Upper lobe of left lung (tissue), 6 donors: ENCODE results near the gene MTARC2. TPM values are rescaled to one million over a fixed set of nuclear protein-coding genes. Genes with fewer than 3 reads are reported as not detected.

Source experiments
- ATAC-seq, 2 donors: fragments of 200-7000 bp; cut with Tn5 transposase; one replicate each; pipeline ENCODE4 v1.9.1; 2022; ENCODE audit warnings: mild to moderate bottlenecking in 2 of 2, moderate library complexity in 2 of 2; ENCODE audit not compliant: low FRiP score in 2 of 2
- DNase-seq, 2 donors: peaks; one replicate each; pipeline ENCODE4 v3.0.0-alpha.2; 2019 to 2020
- H3K27ac ChIP-seq, 4 donors: fragments of 200-600 bp; sonication (generic); one replicate each; pipeline ENCODE4 v1.5.1; 2016 to 2019
- H3K27me3 ChIP-seq, 4 donors: fragments of 200-600 bp; sonication (generic); one replicate each; pipeline ENCODE4 v1.5.1; 2017 to 2019
- H3K36me3 ChIP-seq, 4 donors: fragments of 200-600 bp; sonication (generic); one replicate each; pipeline ENCODE4 v1.5.1; 2016 to 2019
- H3K4me1 ChIP-seq, 4 donors: fragments of 200-600 bp; sonication (generic); one replicate each; pipeline ENCODE4 v1.5.1; 2018 to 2019
- H3K4me3 ChIP-seq, 4 donors: fragments of 200-600 bp; sonication (generic); one replicate each; pipeline ENCODE4 v1.5.1; 2017 to 2019; ENCODE audit warnings: mild to moderate bottlenecking in 2 of 4, moderate library complexity in 1 of 4
- H3K9me3 ChIP-seq, 4 donors: fragments of 200-600 bp; sonication (generic); one replicate each; pipeline ENCODE4 v1.5.1; 2018 to 2019
- CTCF ChIP-seq, 6 experiments: fragments of 450-650 bp in 4 of 6; fragments of 200-600 bp in 2 of 6; sonication (generic) in 2 of 6; IDR thresholded peaks; one replicate each; pipeline ENCODE4 v1.5.1; 2016 to 2019; ENCODE audit warnings: antibody characterized with exemption in 6 of 6
- EP300 ChIP-seq, 4 donors: sonication (generic); formaldehyde crosslinking; IDR thresholded peaks; one replicate each; pipeline ENCODE4 v1.5.1; 2017; ENCODE audit warnings: antibody characterized with exemption in 4 of 4, control low read depth in 2 of 4
- POLR2A ChIP-seq, 4 donors: fragments of 450-650 bp; IDR thresholded peaks; one replicate each; pipeline ENCODE4 v1.5.1; 2016 to 2017; ENCODE audit warnings: antibody characterized with exemption in 4 of 4, mild to moderate bottlenecking in 2 of 4
- POLR2AphosphoS5 ChIP-seq, 2 donors: sonication (generic); formaldehyde crosslinking; IDR thresholded peaks; one replicate each; pipeline ENCODE4 v1.5.1; 2017; ENCODE audit warnings: antibody characterized with exemption in 2 of 2
- WGBS, 2 donors: methylation state at CpG; one replicate each; pipeline ENCODE4 v1.1.5; 2017 to 2018; 5-methylcytosine and 5-hydroxymethylcytosine counted together
- total RNA-seq, 6 donors: library from RNA; depleted of rRNA in 4 of 6; stranded (reverse); fragments of >200 nt in 4 of 6; gene quantifications; one replicate each; pipeline versions ENCODE4 v1.1.0 to v1.2.1, GENCODE V29; 2016 to 2021
- donor health status: DM: no; HTN: no; CAD: no; lungs with moderate emphysema.
- donor health status: DM: no; HTN: yes; CAD: no; lungs with severe emphysema.

MTARC2 gene
- total RNA-seq, 6 donors from 2014 or later = 44.2 to 125 (median 62.0) TPM

GRCh38 chr1:220707160-220707559 lies 41.0 kb upstream of the MTARC2 start:
- Histone ChIP-seq H3K36me3 (no peaks in the 10 kb centered on the region), H3K27ac (no peak overlapping the region), H3K4me3 (no peak overlapping the region), H3K27me3 (no peaks in the 10 kb centered on the region), H3K4me1 (peaks cover 0 to 3% (median 0%) of the 10 kb centered on the region in 4 donors), H3K9me3 (no peaks in the 10 kb centered on the region)
- DNase-seq = no peak
- 86 to 90% methylated on average over 10 of the region's 10 CpGs for WGBS, 2 donors
- no peak for TF ChIP-seq POLR2A (IDR thresholded peaks at IDR 0.05)
- TF ChIP-seq POLR2AphosphoS5 (IDR thresholded peaks at IDR 0.05) = no peak
- TF ChIP-seq EP300 (IDR thresholded peaks at IDR 0.05) = no peak
- no peak for TF ChIP-seq CTCF (IDR thresholded peaks at IDR 0.05)
- no peak for ATAC-seq

DNA sequence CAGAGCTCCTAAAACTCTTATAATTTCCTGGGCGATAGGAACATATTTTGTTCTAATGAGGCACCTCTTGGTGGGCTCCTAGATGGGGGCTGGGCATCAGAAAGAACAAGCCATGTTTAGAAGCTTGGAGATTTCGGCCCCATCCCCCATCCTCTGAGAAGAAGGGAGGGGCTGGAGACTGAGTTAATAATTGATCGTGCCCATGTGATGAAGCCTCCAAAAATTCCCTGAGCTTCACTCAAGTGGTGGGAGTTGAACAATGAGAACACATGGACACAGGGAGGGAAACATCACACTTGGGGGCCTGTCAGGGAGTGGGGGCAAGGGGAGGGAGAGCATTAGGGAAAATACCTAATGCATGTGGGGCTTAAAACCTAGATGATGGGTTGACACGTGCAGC lies 39.9 kb upstream of the MTARC2 start:
- H3K27ac ChIP-seq = no peak overlapping the region
- WGBS, 2 donors = 86 to 89% methylated on average over 4 of the region's 4 CpGs
- TF ChIP-seq POLR2AphosphoS5 (IDR thresholded peaks at IDR 0.05) (no peak), CTCF (IDR thresholded peaks at IDR 0.05) (no peak), POLR2A (IDR thresholded peaks at IDR 0.05) (no peak), EP300 (IDR thresholded peaks at IDR 0.05) (no peak)

DNA sequence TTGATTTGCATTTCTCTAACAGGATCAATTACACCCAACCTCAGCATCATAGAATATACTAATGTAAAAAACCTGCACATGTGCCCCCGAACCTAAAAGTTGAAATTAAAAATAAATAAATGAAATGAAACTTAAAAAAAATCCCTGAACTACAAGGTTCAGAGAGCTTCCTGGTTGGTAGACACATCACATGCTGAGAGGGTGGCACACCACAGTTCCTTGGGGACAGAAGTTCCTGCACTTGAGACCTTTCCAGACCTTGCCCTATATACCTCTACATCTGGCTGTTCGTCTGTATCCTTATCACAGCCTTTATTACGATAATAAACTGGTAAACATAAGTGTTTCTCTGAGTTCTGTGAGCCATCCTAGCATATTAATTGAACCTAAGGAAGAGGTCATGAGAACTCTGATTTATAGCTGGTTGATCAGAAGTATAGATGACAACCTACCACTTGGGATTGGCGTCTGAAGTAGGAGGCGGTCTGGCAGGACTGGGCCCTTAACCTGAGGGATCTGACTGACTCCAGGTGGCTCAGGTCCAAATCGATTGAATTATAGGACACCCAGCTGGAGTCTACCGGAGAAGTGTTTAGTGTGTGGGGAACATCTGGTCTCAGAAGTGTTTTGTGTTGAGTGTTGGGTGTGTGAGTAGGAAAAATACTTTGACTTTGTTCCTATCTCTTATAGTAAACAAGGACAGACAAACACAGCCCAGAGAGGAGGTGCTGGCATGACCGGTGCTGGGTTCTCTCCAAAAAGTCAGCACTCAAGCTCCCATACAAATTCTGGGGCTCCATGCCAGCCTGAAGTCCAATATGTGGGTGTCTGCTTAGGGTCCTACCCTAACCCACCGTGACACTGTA lies 39.0 kb upstream of the MTARC2 start:
- Histone ChIP-seq H3K9me3 (no peaks in the 10 kb centered on the region), H3K27me3 (no peaks in the 10 kb centered on the region), H3K4me1 (no peaks in the 10 kb centered on the region), H3K4me3 (no peak overlapping the region), H3K36me3 (no peaks in the 10 kb centered on the region), H3K27ac (no peak overlapping the region)
- no peak for DNase-seq
- TF ChIP-seq POLR2A (IDR thresholded peaks at IDR 0.05) (no peak), CTCF (IDR thresholded peaks at IDR 0.05) (no peak), POLR2AphosphoS5 (IDR thresholded peaks at IDR 0.05) (no peak)
- WGBS, 2 donors = 65 to 67% methylated on average over 9 of the region's 9 CpGs
- ATAC-seq = no peak

More for the DNA sequence above, 39.9 kb upstream of the MTARC2 start:
- ATAC-seq (no peak), DNase-seq (no peak)
- no peaks in the 10 kb centered on the region for H3K4me1 ChIP-seq
- no peak overlapping the region for H3K4me3 ChIP-seq
- H3K9me3 ChIP-seq = no peaks in the 10 kb centered on the region
- no peaks in the 10 kb centered on the region for H3K27me3 ChIP-seq
- no peaks in the 10 kb centered on the region for H3K36me3 ChIP-seq

GRCh38 chr1:220710333-220710732 lies 37.8 kb upstream of the MTARC2 start:
- H3K4me1 ChIP-seq = no peaks in the 10 kb centered on the region
- no peaks in the 10 kb centered on the region for H3K36me3 ChIP-seq
- ATAC-seq (no peak), DNase-seq (no peak)
- WGBS, 2 donors = 48 to 68% methylated on average over 4 of the region's 4 CpGs
- H3K4me3 ChIP-seq = no peak overlapping the region
- H3K27me3 ChIP-seq = no peaks in the 10 kb centered on the region
- no peaks in the 10 kb centered on the region for H3K9me3 ChIP-seq
- TF ChIP-seq EP300 (IDR thresholded peaks at IDR 0.05) (no peak), CTCF (IDR thresholded peaks at IDR 0.05) (no peak), POLR2A (IDR thresholded peaks at IDR 0.05) (no peak)
- no peak overlapping the region for H3K27ac ChIP-seq
